Effector memory CD8-positive, alpha-beta T cell (primary cell): ENCODE data around the gene OLIG1.
A peak's percentile ranks its signal among the peaks of the same experiment; 100 is the strongest.

Experiments
- ATAC-seq: fragments of 150-1000 bp; cut with Tn5 transposase; replicated peaks from 2 replicates; pipeline ENCODE4 v1.10.0; 2021; ENCODE audit warnings: mild to moderate bottlenecking, moderate library complexity
- DNase-seq, 3 experiments: peaks; one replicate each; pipeline ENCODE4 v3.0.0; 2021
- H3K27ac Mint-ChIP-seq, 2 donors: one replicate each; pipeline ENCODE4 v1.8.0; 2022; ENCODE audit warnings: mild to moderate bottlenecking in 2 of 2, mixed read lengths in 2 of 2, moderate library complexity in 2 of 2
- H3K27me3 Mint-ChIP-seq, 2 donors: one replicate each; pipeline ENCODE4 v1.8.0; 2022; ENCODE audit warnings: mixed read lengths in 2 of 2
- H3K36me3 Mint-ChIP-seq: one replicate; pipeline ENCODE4 v1.8.0; 2022; ENCODE audit warnings: mild to moderate bottlenecking, moderate library complexity, mixed read lengths; ENCODE audit not compliant: insufficient read depth
- H3K4me1 Mint-ChIP-seq, 2 donors: one replicate each; pipeline ENCODE4 v1.8.0; 2022; ENCODE audit warnings: low read depth in 2 of 2, mixed read lengths in 2 of 2
- H3K4me3 Mint-ChIP-seq, 2 donors: one replicate each; pipeline ENCODE4 v1.8.0; 2022; ENCODE audit warnings: mild to moderate bottlenecking in 2 of 2, mixed read lengths in 2 of 2, moderate library complexity in 2 of 2
- H3K9me3 Mint-ChIP-seq, 2 donors: one replicate each; pipeline ENCODE4 v1.8.0; 2022; ENCODE audit warnings: mixed read lengths in 2 of 2

OLIG1 gene

DNA sequence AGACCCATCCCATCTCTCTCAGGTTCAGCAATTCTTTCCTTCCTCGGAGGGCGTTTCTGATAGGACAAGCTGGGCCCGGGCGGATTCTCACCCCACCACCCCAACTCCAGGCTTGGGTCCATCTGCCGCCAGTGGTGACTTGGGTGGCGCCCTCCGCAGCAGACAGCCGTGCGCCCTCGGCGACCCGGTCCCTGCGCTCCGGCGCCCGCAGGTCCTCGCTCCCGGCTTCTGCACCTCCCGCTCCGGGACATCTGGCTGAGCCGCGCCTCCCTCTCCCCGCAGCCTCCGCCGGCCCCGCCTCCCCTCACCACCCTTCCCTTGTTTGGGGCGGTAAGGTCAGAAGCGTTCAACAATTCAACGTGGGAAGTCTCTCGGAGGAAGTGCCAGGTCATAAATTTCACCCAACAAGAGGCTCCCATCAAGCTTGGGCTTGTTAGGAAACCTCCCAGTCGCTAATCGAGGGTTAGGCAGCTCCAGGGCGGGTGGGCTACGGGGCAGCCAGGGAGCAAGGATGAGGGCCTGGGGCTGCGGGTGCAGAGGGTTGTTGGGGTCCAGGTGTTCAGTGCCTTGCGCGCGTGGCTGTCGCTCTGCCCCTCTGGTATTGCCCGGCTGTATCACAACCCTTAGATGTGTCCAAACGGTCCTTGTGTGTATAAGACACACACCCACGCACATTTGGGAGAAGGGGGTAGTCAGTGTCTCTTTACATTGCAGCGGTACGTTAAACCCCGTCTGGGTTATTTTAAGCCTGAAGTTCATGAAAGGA is 39.8 kb downstream of the OLIG1 start:
- no peak overlapping the region for H3K27ac Mint-ChIP-seq
- no peaks in the 10 kb centered on the region for H3K9me3 Mint-ChIP-seq
- ATAC-seq (no peak), DNase-seq (no peak)
- no peak overlapping the region for H3K4me3 Mint-ChIP-seq
- H3K36me3 Mint-ChIP-seq, result no peaks in the 10 kb centered on the region
- H3K27me3 Mint-ChIP-seq, result peaks cover 80 to 84% of the 10 kb centered on the region in 2 donors
- H3K4me1 Mint-ChIP-seq, result peaks cover 5 to 6% of the 10 kb centered on the region in 2 donors

DNA sequence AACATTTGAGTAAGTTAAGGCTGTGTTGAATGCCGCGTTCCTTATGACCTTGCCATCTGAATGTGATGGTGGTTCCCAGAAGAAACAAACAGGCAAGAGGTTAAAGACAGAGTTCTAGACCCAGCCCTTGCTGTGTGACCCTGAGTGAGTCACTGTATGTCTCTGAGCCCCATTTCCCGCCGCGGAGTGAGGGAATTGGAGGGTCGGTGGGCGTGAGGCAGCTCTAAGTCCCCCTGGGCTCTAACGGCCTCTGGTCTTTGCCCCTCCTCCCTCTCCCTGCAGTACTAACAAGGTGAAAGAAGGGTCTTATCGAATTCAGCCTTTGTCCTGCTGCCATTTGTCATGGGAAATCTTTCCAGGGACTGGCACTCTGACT is 40.4 kb downstream of the OLIG1 start:
- peaks cover 74 to 83% of the 10 kb centered on the region in 2 donors for H3K27me3 Mint-ChIP-seq

DNA sequence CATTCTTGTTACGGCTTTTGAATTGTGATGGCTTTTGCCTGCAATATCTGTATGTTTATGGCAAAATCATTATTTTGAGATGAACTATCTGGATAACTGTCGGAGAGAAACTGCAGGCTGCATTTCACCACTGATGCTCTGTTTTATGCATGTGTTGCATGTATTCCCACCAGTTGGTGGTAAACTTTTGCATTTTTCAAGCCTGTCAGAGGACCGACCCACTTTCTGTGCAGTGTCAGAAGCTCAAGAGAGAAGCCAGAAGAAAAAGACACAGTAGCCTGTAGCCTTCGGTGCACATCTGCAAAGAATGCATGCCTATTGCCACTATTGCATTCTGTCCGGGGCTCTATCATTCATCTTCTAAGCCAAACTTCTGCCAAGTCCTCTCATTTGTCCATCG is 41.6 kb downstream of the OLIG1 start:
- Mint-ChIP-seq H3K36me3 (no peaks in the 10 kb centered on the region), H3K9me3 (no peaks in the 10 kb centered on the region), H3K27me3 (peaks cover 73 to 85% of the 10 kb centered on the region in 2 donors), H3K4me3 (no peak overlapping the region), H3K4me1 (peaks cover 13 to 14% of the 10 kb centered on the region in 2 donors), H3K27ac (no peak overlapping the region)
- ATAC-seq, result no peak
- DNase-seq, result no peak

More for the DNA sequence above, 40.4 kb downstream of the OLIG1 start:
- ATAC-seq (no peak), DNase-seq (no peak)
- H3K4me3 Mint-ChIP-seq, result no peak overlapping the region
- peaks cover 5 to 6% of the 10 kb centered on the region in 2 donors for H3K4me1 Mint-ChIP-seq
- H3K9me3 Mint-ChIP-seq, result no peaks in the 10 kb centered on the region
- H3K27ac Mint-ChIP-seq, result no peak overlapping the region
- H3K36me3 Mint-ChIP-seq, result no peaks in the 10 kb centered on the region

DNA sequence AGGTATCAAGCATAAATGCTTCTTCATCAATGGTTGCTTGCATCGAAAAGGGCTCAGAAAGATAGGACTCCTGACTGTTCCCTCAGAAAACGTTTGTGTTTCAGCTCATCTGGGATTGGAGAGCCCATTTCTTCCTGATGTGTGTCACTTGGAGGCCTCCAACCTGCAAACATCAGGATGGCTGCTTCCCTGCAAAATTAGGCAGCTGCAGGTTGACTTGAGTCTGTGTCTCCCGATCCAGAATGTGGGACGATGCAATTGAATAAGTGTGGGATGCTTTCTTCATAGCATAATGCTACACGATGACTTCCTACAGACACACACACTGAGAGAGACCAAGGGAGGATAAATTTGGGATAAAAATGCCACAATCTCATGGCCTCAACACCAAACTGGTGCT is 42.2 kb downstream of the OLIG1 start:
- Mint-ChIP-seq H3K27ac (no peak overlapping the region), H3K27me3 (peaks cover 76 to 88% of the 10 kb centered on the region in 2 donors), H3K36me3 (no peaks in the 10 kb centered on the region), H3K9me3 (no peaks in the 10 kb centered on the region), H3K4me3 (no peak overlapping the region), H3K4me1 (peaks cover 17% of the 10 kb centered on the region in 2 donors)
- DNase-seq (no peak), ATAC-seq (no peak)

DNA sequence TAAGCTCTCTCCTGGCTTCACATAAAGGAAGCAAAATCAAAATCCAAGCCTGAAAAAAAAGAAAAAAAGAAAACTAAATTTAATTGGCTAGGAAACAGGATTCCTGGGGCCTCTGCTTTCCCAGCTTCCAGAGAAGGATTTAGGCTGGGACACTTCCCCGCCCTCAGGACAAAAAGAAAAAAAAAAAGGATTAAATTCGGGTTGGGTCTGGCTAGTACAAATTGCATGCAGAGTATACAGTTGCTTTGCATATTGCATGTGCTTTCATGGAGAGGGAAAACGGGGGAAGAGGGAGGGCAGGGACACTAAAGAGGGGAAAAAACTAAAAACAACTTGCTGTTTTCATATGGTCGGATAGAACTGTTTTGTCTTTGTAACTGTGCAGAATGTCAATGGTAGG is 42.7 kb downstream of the OLIG1 start:
- peaks cover 17% of the 10 kb centered on the region in 2 donors for H3K4me1 Mint-ChIP-seq
- no peak overlapping the region for H3K4me3 Mint-ChIP-seq
- H3K9me3 Mint-ChIP-seq, result no peaks in the 10 kb centered on the region

DNA sequence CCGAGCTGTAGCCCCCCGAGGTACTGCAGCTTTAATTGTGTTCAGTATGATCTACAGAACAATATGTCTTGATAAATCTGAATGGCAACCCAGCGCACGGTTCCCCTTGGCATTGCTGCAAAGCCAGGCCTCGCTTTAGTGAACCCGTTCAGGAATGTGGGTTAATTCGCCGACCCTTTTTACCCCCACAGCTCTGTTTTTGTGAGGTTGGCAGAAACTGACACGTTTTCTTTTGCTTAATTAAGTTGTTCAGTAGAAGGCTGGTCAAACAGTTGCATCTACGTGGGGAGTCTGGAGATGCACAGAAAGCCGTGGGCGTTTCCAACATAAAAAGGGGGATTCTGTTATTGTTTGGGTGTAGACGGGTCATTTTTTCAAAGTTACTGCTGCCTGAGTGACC is 43.2 kb downstream of the OLIG1 start:
- Mint-ChIP-seq H3K4me3 (no peak overlapping the region), H3K27me3 (peaks cover 70 to 92% of the 10 kb centered on the region in 2 donors), H3K9me3 (no peaks in the 10 kb centered on the region), H3K36me3 (no peaks in the 10 kb centered on the region), H3K27ac (no peak overlapping the region), H3K4me1 (peaks cover 17% of the 10 kb centered on the region in 2 donors)
- ATAC-seq (no peak), DNase-seq (no peak)

More for the DNA sequence above, 42.7 kb downstream of the OLIG1 start:
- Mint-ChIP-seq H3K36me3 (no peaks in the 10 kb centered on the region), H3K27ac (no peak overlapping the region), H3K27me3 (peaks cover 75 to 92% of the 10 kb centered on the region in 2 donors)
- ATAC-seq (no peak), DNase-seq (no peak)

DNA sequence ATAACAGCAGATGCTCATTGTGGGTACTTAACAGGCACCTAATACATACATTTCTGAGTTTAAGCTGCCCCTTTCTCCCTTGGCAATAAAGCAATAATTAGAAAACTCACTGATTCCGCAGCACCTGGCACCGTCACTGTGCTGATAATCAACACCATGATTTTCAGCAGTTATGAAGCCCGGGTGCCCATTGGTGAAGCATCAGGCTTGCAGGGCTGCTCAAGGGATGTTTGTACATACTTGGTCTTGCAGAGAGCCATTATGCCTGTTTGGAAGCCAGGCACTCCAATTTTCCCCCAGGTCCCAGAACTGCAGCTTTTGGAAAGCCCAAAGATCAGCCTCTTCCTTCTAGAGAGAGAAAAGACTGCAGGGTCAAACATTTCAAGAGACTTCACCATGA is 44.3 kb downstream of the OLIG1 start:
- DNase-seq, result no peak
- H3K36me3 Mint-ChIP-seq, result no peaks in the 10 kb centered on the region
- H3K27ac Mint-ChIP-seq, result no peak overlapping the region
- H3K27me3 Mint-ChIP-seq, result peaks cover 59 to 81% of the 10 kb centered on the region in 2 donors
- no peak for ATAC-seq
- H3K9me3 Mint-ChIP-seq, result no peaks in the 10 kb centered on the region
- peaks cover 14 to 15% of the 10 kb centered on the region in 2 donors for H3K4me1 Mint-ChIP-seq
- H3K4me3 Mint-ChIP-seq, result no peak overlapping the region

DNA sequence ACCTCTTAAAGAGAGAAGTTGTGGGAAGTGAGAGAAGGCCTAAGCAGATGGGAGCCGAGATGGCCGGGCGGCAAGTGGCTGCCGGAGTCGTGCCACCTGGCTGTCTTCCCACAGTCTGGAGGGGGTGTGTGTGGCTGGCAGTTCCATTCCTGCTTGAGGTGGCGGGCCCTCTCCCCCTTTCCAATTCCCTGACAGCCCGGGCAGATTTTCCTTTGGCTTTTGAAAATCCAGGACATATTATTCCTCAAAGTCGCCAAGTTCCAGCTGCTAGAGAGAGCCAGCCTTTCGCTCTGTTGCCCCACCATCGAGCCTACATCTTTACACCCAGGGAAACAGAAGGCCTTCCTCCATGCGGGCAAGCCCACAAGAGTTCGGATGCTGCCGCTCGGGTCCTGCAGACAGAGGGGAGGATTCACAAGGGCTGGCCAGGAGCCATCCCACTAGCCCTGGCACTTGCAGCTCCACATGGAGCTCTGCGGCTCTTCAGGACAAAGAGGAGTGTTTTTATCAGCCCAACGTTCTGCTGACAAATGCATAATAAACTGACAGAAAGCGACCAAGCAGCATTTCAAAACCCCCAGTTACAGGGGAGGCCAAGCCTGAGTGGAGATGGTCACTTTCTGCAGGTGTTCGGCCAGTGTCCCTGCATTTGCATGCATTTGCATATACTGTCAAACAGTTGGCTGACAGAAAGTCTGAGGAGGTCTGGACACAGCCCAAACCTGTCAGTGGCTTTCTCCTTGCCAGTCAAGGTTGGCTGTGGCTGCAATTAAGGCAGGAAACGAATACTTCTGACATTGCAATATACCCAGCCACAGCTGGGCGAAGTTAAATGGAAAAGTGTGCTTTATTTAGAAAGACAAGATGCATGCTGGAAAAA is 45.9 kb downstream of the OLIG1 start:
- DNase-seq (no peak), ATAC-seq (no peak)
- Mint-ChIP-seq H3K9me3 (no peaks in the 10 kb centered on the region), H3K4me3 (peak overlapping the region in 1 of 2 donors; percentile 13), H3K4me1 (peaks cover 11 to 13% of the 10 kb centered on the region in 2 donors), H3K27ac (peak overlapping the region in 1 of 2 donors; percentile 52), H3K36me3 (no peaks in the 10 kb centered on the region), H3K27me3 (peaks cover 43 to 65% of the 10 kb centered on the region in 2 donors)

DNA sequence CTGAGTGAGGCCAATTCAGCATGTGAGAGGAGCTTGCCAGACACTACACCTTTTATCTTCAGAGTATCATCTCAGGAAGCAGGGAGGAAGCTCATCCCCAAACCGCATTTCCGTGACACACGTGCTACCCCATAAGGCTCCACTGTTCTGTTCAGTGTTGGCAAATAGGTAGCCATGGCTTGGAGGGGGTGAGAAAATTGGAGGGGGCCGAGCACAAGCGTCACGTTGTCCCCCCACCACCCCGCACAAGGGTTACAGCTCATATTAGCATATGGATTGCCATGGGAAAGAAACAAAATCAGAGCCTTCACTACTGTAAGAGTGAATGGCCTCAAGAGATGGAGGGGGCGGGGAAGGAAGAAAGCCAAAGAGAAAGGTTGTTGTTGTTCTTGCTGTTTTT is 46.7 kb downstream of the OLIG1 start:
- ATAC-seq (peak; percentile 33), DNase-seq (no peak)
- Mint-ChIP-seq H3K4me3 (peak overlapping the region in 1 of 2 donors; percentile 13), H3K9me3 (no peaks in the 10 kb centered on the region), H3K4me1 (peaks cover 11 to 13% of the 10 kb centered on the region in 2 donors), H3K27ac (no peak overlapping the region), H3K36me3 (no peaks in the 10 kb centered on the region), H3K27me3 (peaks cover 37 to 59% of the 10 kb centered on the region in 2 donors)

DNA sequence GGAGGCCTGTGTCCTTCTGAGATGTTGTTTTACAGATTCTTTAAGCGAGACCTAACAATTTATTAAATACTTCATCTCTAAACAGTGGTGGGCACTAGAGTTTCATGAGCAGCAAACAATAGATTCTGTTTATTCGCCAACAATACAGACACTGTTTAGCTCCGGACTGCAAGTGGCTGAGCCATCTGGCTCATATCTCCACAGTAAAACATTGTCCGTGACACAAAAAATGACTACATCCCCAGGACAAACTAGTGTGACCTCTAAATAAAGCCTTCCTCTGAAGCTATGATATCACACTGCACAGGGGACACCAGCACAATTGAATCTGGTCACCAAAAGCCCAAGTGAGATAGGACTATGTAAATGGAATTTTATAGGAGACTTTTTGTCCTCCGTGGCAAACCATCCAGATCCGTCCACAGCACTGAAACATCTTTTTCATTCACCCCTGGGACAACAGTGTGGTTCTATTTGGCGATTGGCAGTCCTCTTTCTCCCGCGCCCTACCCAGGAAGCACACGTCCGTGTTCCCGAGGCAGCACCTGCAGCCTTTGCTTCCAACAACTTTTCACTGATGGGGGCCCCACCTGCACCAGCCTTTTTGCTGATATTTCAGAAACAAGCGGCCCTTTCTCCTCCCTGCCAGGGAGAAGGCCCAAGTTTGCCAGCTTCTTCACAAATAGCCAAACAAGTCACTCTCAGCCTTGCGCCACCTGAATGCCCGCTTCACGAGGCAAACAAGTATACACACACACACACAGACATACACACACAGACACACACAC is 47.4 kb downstream of the OLIG1 start:
- Mint-ChIP-seq H3K4me3 (no peak overlapping the region), H3K36me3 (peaks cover 3% of the 10 kb centered on the region), H3K9me3 (no peaks in the 10 kb centered on the region), H3K27ac (no peak overlapping the region), H3K4me1 (peaks cover 11 to 13% of the 10 kb centered on the region in 2 donors), H3K27me3 (peaks cover 36 to 59% of the 10 kb centered on the region in 2 donors)
- no peak for DNase-seq
- no peak for ATAC-seq
